C4-2B (cell line): ENCODE results near the gene NOP53.

Experiments
- H3K27ac ChIP-seq: fragments of 450-650 bp; 2 replicates; pipeline ENCODE4 v1.5.1; 2017
- CTCF ChIP-seq: fragments of 450-650 bp; conservative IDR thresholded peaks from 2 replicates; pipeline ENCODE4 v1.5.1; 2017; ENCODE audit warnings: mild to moderate bottlenecking
- ZFX ChIP-seq: fragments of 450-650 bp; IDR thresholded peaks from 2 replicates; pipeline ENCODE4 v1.6.1; 2017

The NOP53 gene

DNA sequence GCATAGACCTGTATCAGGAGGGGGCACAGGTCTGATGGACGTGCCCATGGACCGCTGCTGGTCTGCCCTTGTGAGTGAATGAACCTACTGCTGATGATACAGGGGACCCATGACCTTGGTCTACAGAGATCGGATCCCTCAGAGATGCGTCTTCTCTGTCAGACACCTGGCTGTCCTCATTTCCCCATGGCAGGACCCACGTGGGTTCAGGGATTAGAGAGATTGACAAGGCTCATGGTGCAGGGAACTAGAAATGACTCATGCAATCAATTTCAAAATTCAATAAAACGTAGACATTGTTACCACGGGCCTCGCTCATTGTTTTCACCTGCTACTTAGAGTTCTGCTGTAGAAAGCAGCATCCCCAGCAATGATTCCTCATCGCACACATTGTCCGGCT lies 60.0 kb downstream of the NOP53 start:
- no peak overlapping the region for H3K27ac ChIP-seq
- TF ChIP-seq CTCF (no peak), ZFX (no peak)

GRCh38 chr19:47806435-47806834 lies 61.1 kb downstream of the NOP53 start:
- TF ChIP-seq ZFX, result no peak
- no peak for TF ChIP-seq CTCF
- H3K27ac ChIP-seq, result no peak overlapping the region
